Type B pancreatic cell (in vitro differentiated cells): Measurements from ENCODE around the gene CHMP4A. TPM values are rescaled to one million over a fixed set of nuclear protein-coding genes. Genes with fewer than 3 reads are reported as not detected.

Source experiments
- DNase-seq: peaks from one replicate; pipeline ENCODE4 v3.0.0; 2021; ENCODE audit warnings: mixed read lengths; ENCODE audit not compliant: unreplicated experiment; ENCODE audit errors: extremely low spot score
- H3K27ac Mint-ChIP-seq: 2 replicates; pipeline ENCODE4 v1.8.0; 2021; ENCODE audit warnings: mild to moderate bottlenecking, mixed read lengths
- H3K27me3 Mint-ChIP-seq: 2 replicates; pipeline ENCODE4 v1.8.0; 2021; ENCODE audit warnings: mixed read lengths
- H3K36me3 Mint-ChIP-seq: 2 replicates; pipeline ENCODE4 v1.8.0; 2021; ENCODE audit warnings: mixed read lengths
- H3K4me1 Mint-ChIP-seq: one replicate; pipeline ENCODE4 v1.8.0; 2021; ENCODE audit warnings: mixed read lengths; ENCODE audit not compliant: unreplicated experiment
- H3K4me3 Mint-ChIP-seq: 2 replicates; pipeline ENCODE4 v1.8.0; 2021; ENCODE audit warnings: mild to moderate bottlenecking, mixed read lengths
- H3K9me3 Mint-ChIP-seq: 2 replicates; pipeline ENCODE4 v1.8.0; 2021; ENCODE audit warnings: mixed read lengths
- long read RNA-seq: library from polyadenylated mRNA; unstranded; transcript quantifications from one replicate; pipeline ENCODE4 v2.0.0, GENCODE V29; 2020
- total RNA-seq: library from RNA; stranded (reverse); gene quantifications from 2 replicates; pipeline ENCODE4 v1.2.1, GENCODE V29; 2021; ENCODE audit warnings: low replicate concordance
- TF ChIP-seq, protein P1 (sequence below): fragments of 200-600 bp; sonication (generic); conservative IDR thresholded peaks from 2 replicates; pipeline ENCODE4 v1.5.0; 2021; ENCODE audit warnings: antibody characterized with exemption, mild to moderate bottlenecking

The CHMP4A gene, protein sequence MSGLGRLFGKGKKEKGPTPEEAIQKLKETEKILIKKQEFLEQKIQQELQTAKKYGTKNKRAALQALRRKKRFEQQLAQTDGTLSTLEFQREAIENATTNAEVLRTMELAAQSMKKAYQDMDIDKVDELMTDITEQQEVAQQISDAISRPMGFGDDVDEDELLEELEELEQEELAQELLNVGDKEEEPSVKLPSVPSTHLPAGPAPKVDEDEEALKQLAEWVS
- total RNA-seq = 44.3 and 47.3 TPM in 2 replicates
- long read RNA-seq, transcript CHMP4A-201 (6 exons, 1,393 nt) = major isoform, 58 of 68 reads
- long read RNA-seq, partial matches to known transcripts = 0 of 68 reads
- long read RNA-seq, other reads (novel, unspliced or antisense) = 9 of 68 reads

DNA sequence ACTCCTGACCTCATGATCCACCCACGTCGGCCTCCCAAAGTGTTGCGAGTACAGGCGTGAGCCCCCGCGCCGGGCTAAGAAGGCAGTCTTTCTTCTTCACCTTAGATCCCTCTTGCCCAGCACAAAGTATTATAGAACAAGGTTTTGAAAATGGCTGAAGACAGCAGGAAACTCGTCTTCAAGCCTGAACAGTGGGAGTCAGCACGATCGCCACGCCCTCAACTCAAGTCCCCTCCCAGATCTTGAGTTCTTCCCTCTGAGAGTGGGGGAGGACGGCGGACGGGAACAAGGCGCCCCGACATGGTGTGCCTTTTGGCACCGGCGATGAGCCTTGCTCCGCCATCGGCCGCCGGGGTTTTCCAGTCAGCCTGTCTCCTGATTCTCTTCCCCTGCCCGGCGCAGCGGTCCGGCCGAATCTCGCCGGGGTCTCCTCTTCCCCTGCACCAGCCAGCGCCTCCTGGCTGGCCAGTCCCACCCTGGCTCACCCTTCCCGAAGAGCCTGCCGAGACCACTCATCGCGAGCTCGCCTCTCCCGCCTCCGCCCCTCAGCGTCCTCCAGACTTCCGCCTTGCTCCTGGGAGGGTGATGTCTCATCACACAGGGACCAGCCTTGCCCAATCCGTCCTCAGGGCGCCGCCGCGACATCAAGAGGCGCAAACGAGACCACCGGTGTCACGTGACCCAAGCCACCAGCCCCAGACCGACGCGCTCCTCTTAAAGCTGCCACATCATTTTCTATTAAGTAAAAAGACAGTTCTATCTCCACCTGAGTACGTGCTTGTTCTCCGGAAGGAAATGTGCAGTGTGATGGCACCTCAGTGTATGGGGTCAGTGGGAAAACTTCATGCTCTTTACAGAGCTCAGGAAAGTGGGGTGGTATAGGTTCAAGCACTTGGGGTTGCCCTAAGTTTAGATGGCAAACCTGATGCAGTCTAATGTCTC, at the start of gene CHMP4A:
CHMP4A (minus strand) TSS at position 565 of the 942 bp plus-strand sequence; CDS start at position 516, 49 bp downstream.
- peak within 1 kb of the TSS; percentile 99 for H3K27ac Mint-ChIP-seq
- peak within 1 kb of the TSS; percentile 97 for H3K4me3 Mint-ChIP-seq
- no peaks in the 10 kb centered on the region for H3K9me3 Mint-ChIP-seq
- no peaks in the 10 kb centered on the region for H3K27me3 Mint-ChIP-seq
- TF ChIP-seq, protein P1, sequence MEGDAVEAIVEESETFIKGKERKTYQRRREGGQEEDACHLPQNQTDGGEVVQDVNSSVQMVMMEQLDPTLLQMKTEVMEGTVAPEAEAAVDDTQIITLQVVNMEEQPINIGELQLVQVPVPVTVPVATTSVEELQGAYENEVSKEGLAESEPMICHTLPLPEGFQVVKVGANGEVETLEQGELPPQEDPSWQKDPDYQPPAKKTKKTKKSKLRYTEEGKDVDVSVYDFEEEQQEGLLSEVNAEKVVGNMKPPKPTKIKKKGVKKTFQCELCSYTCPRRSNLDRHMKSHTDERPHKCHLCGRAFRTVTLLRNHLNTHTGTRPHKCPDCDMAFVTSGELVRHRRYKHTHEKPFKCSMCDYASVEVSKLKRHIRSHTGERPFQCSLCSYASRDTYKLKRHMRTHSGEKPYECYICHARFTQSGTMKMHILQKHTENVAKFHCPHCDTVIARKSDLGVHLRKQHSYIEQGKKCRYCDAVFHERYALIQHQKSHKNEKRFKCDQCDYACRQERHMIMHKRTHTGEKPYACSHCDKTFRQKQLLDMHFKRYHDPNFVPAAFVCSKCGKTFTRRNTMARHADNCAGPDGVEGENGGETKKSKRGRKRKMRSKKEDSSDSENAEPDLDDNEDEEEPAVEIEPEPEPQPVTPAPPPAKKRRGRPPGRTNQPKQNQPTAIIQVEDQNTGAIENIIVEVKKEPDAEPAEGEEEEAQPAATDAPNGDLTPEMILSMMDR = no peak
- H3K4me1 Mint-ChIP-seq = peaks cover 27% of the 10 kb centered on the region
- DNase-seq = peak; percentile 94
- peaks cover 20% of the 10 kb centered on the region for H3K36me3 Mint-ChIP-seq

DNA sequence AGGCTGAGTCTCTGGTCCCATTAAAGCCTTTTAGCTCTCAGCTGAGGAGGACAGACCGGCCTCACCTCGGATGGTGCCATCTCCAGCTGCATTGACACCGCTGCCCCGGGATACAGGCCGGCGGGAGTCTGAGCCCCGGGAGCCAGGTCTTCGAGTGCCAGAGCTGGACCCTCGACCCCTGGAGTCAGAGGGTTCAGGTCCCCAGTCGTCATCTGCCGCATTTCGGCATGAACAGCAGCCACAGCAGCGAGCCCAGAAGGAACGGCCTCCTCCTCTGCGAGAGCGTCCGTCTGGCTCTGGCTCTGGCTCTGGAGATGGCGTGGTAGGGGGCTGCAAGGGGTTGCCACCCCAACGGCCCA, 48.7 kb upstream of the CHMP4A start:
- Mint-ChIP-seq H3K9me3 (no peaks in the 10 kb centered on the region), H3K27me3 (no peaks in the 10 kb centered on the region), H3K4me1 (peaks cover 3% of the 10 kb centered on the region), H3K36me3 (no peaks in the 10 kb centered on the region), H3K27ac (no peak overlapping the region), H3K4me3 (no peak overlapping the region)
- TF ChIP-seq, protein P1 = no peak
- DNase-seq = no peak

DNA sequence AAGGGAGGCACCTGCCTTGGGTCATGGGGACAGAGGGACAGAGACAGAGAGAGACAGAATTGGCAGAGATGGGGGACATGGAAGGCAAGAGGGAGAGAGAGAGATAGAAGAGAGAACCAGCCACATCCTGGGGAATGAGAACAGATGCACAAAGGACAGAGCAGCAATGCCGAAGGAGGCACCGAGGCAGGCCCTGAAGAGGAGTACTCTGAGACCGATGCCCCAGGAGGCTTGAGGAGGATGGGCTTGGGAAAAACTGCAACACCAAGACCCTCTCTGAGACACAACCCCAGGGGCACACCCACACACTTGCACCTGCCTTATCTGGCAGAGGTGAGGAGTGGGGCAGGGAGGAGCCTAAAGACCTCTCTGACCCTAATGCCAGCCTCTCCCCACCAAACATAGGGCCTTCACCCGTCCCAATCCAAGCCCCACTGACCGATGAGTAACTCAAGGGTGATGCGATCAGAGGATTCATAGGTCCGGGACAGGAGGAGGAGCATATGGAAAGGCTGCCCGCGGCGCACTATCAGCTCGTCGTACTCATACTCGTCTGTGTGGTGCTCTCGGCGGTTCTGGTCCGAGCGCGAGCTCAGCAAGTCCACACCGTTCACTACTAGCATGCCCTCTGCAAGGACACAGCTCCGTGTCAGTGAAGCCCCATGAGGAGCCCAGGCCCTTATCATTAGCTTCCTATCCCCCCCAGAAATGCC, 48.1 kb upstream of the CHMP4A start:
- Mint-ChIP-seq H3K4me1 (peaks cover 3% of the 10 kb centered on the region), H3K4me3 (no peak overlapping the region), H3K27me3 (no peaks in the 10 kb centered on the region), H3K36me3 (no peaks in the 10 kb centered on the region), H3K9me3 (no peaks in the 10 kb centered on the region), H3K27ac (peak overlapping the region; percentile 84)
- DNase-seq = no peak
- TF ChIP-seq, protein P1 = no peak

DNA sequence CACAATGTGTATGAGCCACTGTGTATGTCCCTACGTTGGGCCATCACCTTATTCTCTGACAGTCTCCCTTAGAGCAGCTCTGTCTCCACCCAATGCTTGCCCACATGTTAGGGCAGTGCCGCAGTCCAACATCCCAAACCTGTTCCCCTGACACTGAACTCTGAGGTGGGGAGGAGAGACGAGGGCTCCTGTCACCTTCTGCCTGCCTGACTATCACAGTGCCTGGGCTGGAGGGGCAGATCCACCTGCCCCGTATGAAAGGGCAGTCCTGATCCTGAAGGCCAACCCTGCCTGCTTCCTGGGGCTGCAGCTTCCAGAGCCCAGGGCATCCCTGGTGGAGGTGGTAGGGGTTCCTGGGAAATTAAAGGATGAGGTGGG, 47.5 kb upstream of the CHMP4A start:
- H3K9me3 Mint-ChIP-seq = no peaks in the 10 kb centered on the region
- no peak overlapping the region for H3K4me3 Mint-ChIP-seq
- H3K4me1 Mint-ChIP-seq = peaks cover 3% of the 10 kb centered on the region
- TF ChIP-seq, protein P1 = no peak
- H3K36me3 Mint-ChIP-seq = no peaks in the 10 kb centered on the region
- DNase-seq = no peak
- no peaks in the 10 kb centered on the region for H3K27me3 Mint-ChIP-seq
- peak overlapping the region; percentile 84 for H3K27ac Mint-ChIP-seq

DNA sequence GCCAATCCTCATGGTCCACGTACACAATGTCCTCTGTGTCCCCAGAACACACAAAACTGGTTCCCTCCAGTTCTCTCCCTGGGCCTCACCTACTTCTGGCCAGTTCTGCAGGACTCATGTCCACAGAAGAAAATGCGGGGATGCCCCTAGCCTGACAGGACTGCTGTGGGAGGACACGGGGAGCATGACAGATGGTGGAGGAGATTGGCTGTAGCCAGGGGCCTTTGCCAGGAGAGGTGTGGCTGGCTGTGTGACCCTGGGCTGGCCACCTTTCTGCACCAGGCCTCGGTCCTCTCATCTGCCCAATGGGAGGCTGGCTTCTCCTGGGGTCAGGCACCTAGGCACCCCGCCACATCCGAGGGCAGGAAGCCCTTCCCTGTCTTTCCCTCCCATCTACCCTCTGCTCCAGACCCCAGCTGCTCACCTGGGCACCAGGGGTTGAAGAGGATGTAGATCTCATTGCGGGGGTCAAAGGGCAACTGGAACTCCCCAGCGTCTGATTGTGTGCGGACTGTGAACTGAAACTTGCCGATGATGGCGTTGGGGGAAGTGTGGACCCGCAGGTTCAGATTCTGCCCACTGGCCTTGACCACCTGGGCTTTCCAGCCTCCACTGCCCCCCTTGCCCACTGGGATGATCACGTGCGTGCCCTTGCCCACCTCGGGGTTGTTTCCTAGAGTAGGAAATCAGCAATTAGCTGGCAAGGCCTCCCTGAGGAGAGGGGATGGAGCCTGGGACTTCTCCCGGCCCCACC, 46.9 kb upstream of the CHMP4A start:
- H3K36me3 Mint-ChIP-seq = no peaks in the 10 kb centered on the region
- no peaks in the 10 kb centered on the region for H3K27me3 Mint-ChIP-seq
- no peak for DNase-seq
- no peaks in the 10 kb centered on the region for H3K9me3 Mint-ChIP-seq
- H3K4me1 Mint-ChIP-seq = peaks cover 3% of the 10 kb centered on the region
- no peak overlapping the region for H3K4me3 Mint-ChIP-seq
- TF ChIP-seq, protein P1 = no peak
- peak overlapping the region; percentile 84 for H3K27ac Mint-ChIP-seq
